IMR-90 (cell line): Measurements from ENCODE around the gene GPR15LG. TPM values are rescaled to one million over a fixed set of nuclear protein-coding genes. Genes with fewer than 3 reads are reported as not detected.

Experiments used
- ATAC-seq: fragments of 200-7000 bp; cut with Tn5 transposase; 2 replicates; pipeline ENCODE4 v1.9.1; 2020; ENCODE audit warnings: low read depth, mild to moderate bottlenecking, moderate library complexity
- BruUV-seq: library from RNA; stranded (reverse); fragments of 400-500 nt; replicated peaks from 2 replicates; lab custom pipeline; 2021; lab: Mats Ljungman, UMichigan
- CTCF ChIA-PET: fragments of 300-600 bp; formaldehyde crosslinking; extraction: SDS; loops from one replicate; lab custom pipeline; 2021; ENCODE audit warnings: antibody characterized with exemption; lab: Yijun Ruan, JAX
- POLR2A ChIA-PET: fragments of 300-600 bp; sonication (Branson Sonifier 250); formaldehyde crosslinking; loops from one replicate; lab custom pipeline; 2022; ENCODE audit warnings: antibody characterized with exemption; ENCODE audit not compliant: unreplicated experiment; lab: Charles Lee
- DNase-seq: peaks from one replicate; pipeline ENCODE4 v3.0.0; 2013
- H2AFZ ChIP-seq: replicated peaks from 2 replicates; pipeline ENCODE3; 2013; ENCODE audit warnings: low read length, mild to moderate bottlenecking; ENCODE audit not compliant: poor library complexity
- H2AK5ac ChIP-seq: 2 replicates; pipeline ENCODE4 v1.6.1; 2013; ENCODE audit warnings: low read depth, low read length, inconsistent platforms
- H2AK9ac ChIP-seq: replicated peaks from 2 replicates; pipeline ENCODE3; 2013; ENCODE audit warnings: mild to moderate bottlenecking, low read depth, low read length, moderate library complexity; ENCODE audit not compliant: poor library complexity
- H2BK120ac ChIP-seq: 2 replicates; pipeline ENCODE4 v1.6.1; 2013; ENCODE audit warnings: low read depth, low read length, inconsistent platforms
- H2BK15ac ChIP-seq: 3 replicates; pipeline ENCODE4 v1.6.1; 2013; ENCODE audit warnings: low read depth, low read length, inconsistent platforms
- H2BK20ac ChIP-seq: 2 replicates; pipeline ENCODE4 v1.6.1; 2013; ENCODE audit warnings: low read depth, mild to moderate bottlenecking, inconsistent platforms, low read length, moderate library complexity
- H2BK5ac ChIP-seq: 2 replicates; pipeline ENCODE4 v1.6.1; 2013; ENCODE audit warnings: mild to moderate bottlenecking, low read depth, low read length, inconsistent platforms; ENCODE audit not compliant: poor library complexity, severe bottlenecking
- H3K14ac ChIP-seq: replicated peaks from 2 replicates; pipeline ENCODE4 v1.6.1; 2013; ENCODE audit warnings: low read depth, low read length, inconsistent platforms
- H3K18ac ChIP-seq: 2 replicates; pipeline ENCODE4 v1.6.1; 2013; ENCODE audit warnings: low read depth, low read length, control low read depth
- H3K23ac ChIP-seq: 2 replicates; pipeline ENCODE4 v1.6.1; 2013; ENCODE audit warnings: low read depth, low read length, inconsistent platforms
- H3K27ac ChIP-seq: 2 replicates; pipeline ENCODE4 v1.5.1; 2013; ENCODE audit warnings: mild to moderate bottlenecking, control low read depth, low read length; ENCODE audit not compliant: insufficient read depth
- H3K27me3 ChIP-seq: 2 replicates; pipeline ENCODE4 v1.6.1; 2013; ENCODE audit warnings: low read length; ENCODE audit not compliant: control insufficient read depth, insufficient read depth
- H3K36me3 ChIP-seq: 2 replicates; pipeline ENCODE4 v1.6.1; 2013; ENCODE audit warnings: low read length, mixed read lengths; ENCODE audit not compliant: control insufficient read depth, insufficient read depth
- H3K4ac ChIP-seq: 2 replicates; pipeline ENCODE4 v1.6.1; 2013; ENCODE audit warnings: low read depth, low read length, inconsistent platforms
- H3K4me1 ChIP-seq: 2 replicates; pipeline ENCODE4 v1.6.1; 2013; ENCODE audit warnings: low read length, mixed read lengths; ENCODE audit not compliant: control insufficient read depth, insufficient read depth
- H3K4me2 ChIP-seq: 2 replicates; pipeline ENCODE4 v1.6.1; 2013; ENCODE audit warnings: low read depth, mild to moderate bottlenecking, control low read depth, low read length, moderate library complexity
- H3K4me3 ChIP-seq: 2 replicates; pipeline ENCODE4 v1.5.1; 2013; ENCODE audit warnings: low read depth, mild to moderate bottlenecking, control low read depth, low read length, moderate library complexity; ENCODE audit not compliant: insufficient read depth
- H3K56ac ChIP-seq: 2 replicates; pipeline ENCODE4 v1.6.1; 2013; ENCODE audit warnings: low read length, inconsistent platforms; ENCODE audit not compliant: insufficient read depth; ENCODE audit errors: extremely low read depth
- H3K79me1 ChIP-seq, 2 experiments: 2 replicates each; pipeline ENCODE4 v1.6.1; 2013; ENCODE audit warnings: low read length in 2 of 2, inconsistent platforms in 1 of 2, low read depth in 1 of 2
- H3K9ac ChIP-seq: 2 replicates; pipeline ENCODE4 v1.6.1; 2013; ENCODE audit warnings: low read depth, low read length, control low read depth
- H3K9me1 ChIP-seq: 2 replicates; pipeline ENCODE4 v1.6.1; 2013; ENCODE audit warnings: low read length, inconsistent platforms; ENCODE audit not compliant: insufficient read depth
- H3K9me3 ChIP-seq: 2 replicates; pipeline ENCODE4 v1.6.1; 2013; ENCODE audit warnings: low read length; ENCODE audit not compliant: control insufficient read depth, insufficient read depth
- H4K20me1 ChIP-seq: 2 replicates; pipeline ENCODE4 v1.6.1; 2013; ENCODE audit warnings: low read length, inconsistent platforms; ENCODE audit not compliant: insufficient read depth
- H4K5ac ChIP-seq: 2 replicates; pipeline ENCODE4 v1.6.1; 2013; ENCODE audit warnings: mild to moderate bottlenecking, low read depth, low read length, control low read depth
- H4K8ac ChIP-seq, 2 experiments: 2 replicates each; pipeline ENCODE4 v1.6.1; 2013; ENCODE audit warnings: low read depth in 2 of 2, low read length in 2 of 2, control low read depth in 1 of 2, inconsistent platforms in 1 of 2
- H4K91ac ChIP-seq: 2 replicates; pipeline ENCODE4 v1.6.1; 2013; ENCODE audit warnings: low read depth, low read length, inconsistent platforms; ENCODE audit not compliant: insufficient read depth
- BHLHE40 ChIP-seq: fragments of 150-350 bp; IDR thresholded peaks from 2 replicates; pipeline ENCODE4 v1.6.1; 2016; ENCODE audit warnings: mild to moderate bottlenecking, low read depth, low read length
- CEBPB ChIP-seq: IDR thresholded peaks from 2 replicates; pipeline ENCODE4 v1.6.1; 2012; ENCODE audit warnings: low read depth, low read length, improper control_type of control experiment
- CHD1 ChIP-seq: IDR thresholded peaks from 2 replicates; pipeline ENCODE4 v1.6.1; 2012; ENCODE audit warnings: low read depth, low read length, improper control_type of control experiment
- FOS ChIP-seq: fragments of 150-350 bp; IDR thresholded peaks from 2 replicates; pipeline ENCODE4 v1.6.1; 2016; ENCODE audit warnings: low read depth, low read length
- MAFK ChIP-seq: IDR thresholded peaks from 2 replicates; pipeline ENCODE4 v1.6.1; 2012; ENCODE audit warnings: low read depth, low read length, improper control_type of control experiment
- MAZ ChIP-seq: IDR thresholded peaks from 2 replicates; pipeline ENCODE4 v1.6.1; 2012; ENCODE audit warnings: low read depth, mild to moderate bottlenecking, low read length, improper control_type of control experiment, moderate library complexity, borderline replicate concordance
- MXI1 ChIP-seq: IDR thresholded peaks from 2 replicates; pipeline ENCODE4 v1.6.1; 2012; ENCODE audit warnings: low read depth, mild to moderate bottlenecking, low read length, moderate library complexity, borderline replicate concordance
- NFE2L2 ChIP-seq: fragments of 150-350 bp; IDR thresholded peaks from 2 replicates; pipeline ENCODE4 v1.6.1; 2016; ENCODE audit warnings: low read depth, mild to moderate bottlenecking, low read length
- POLR2A ChIP-seq: IDR thresholded peaks from 2 replicates; pipeline ENCODE4 v1.6.1; 2012; ENCODE audit warnings: mild to moderate bottlenecking, low read depth, low read length
- RAD21 ChIP-seq: IDR thresholded peaks from 2 replicates; pipeline ENCODE4 v1.6.1; 2012; ENCODE audit warnings: low read length, improper control_type of control experiment
- RCOR1 ChIP-seq: IDR thresholded peaks from 2 replicates; pipeline ENCODE4 v1.6.1; 2012; ENCODE audit warnings: mild to moderate bottlenecking, low read length, improper control_type of control experiment; ENCODE audit not compliant: insufficient replicate concordance
- RFX5 ChIP-seq: IDR thresholded peaks from 2 replicates; pipeline ENCODE4 v1.8.0; 2012; ENCODE audit warnings: low read depth, mild to moderate bottlenecking, low read length, moderate library complexity
- SMC3 ChIP-seq: fragments of 150-350 bp; IDR thresholded peaks from 2 replicates; pipeline ENCODE4 v1.6.1; 2016; ENCODE audit warnings: low read depth, mild to moderate bottlenecking, antibody characterized with exemption, low read length, moderate library complexity
- WGBS, 2 experiments: methylation state at CpG; one replicate each; pipeline versions ENCODE4 v1.1.5 to v1.1.7; 2013; ENCODE audit warnings: missing lambda C conversion rate in 2 of 2; ENCODE audit not compliant: insufficient read length in 1 of 2; ENCODE audit errors: extremely low coverage in 2 of 2; 5-methylcytosine and 5-hydroxymethylcytosine counted together
- dilution Hi-C: fragments of 300-500 bp; cut with HindIII; formaldehyde crosslinking; loops from one replicate; pipeline ENCODE4 v1.14.3; 2018; ENCODE audit warnings: low sequenced_read_pairs; ENCODE audit not compliant: unreplicated experiment
- in situ Hi-C: fragments of 300-500 bp; cut with MboI; formaldehyde crosslinking; loops from 3 replicates; pipeline ENCODE4 v1.14.3; 2019; ENCODE audit warnings: low sequenced_read_pairs, inconsistent platforms, mixed read lengths
- intact Hi-C: fragments of 100-400 bp; cut with micrococcal nuclease; formaldehyde crosslinking; loops from 2 replicates; pipeline ENCODE4 v1.10.0; 2022
- polyA plus RNA-seq, 3 experiments: library from polyadenylated mRNA; depleted of rRNA; stranded (reverse); fragments of >200 nt; gene quantifications; 2 replicates each; pipeline ENCODE4 v1.2.3, GENCODE V29; 2012; ENCODE audit warnings: low replicate concordance in 1 of 3
- total RNA-seq: library from RNA; depleted of rRNA; stranded (reverse); fragments of >200 nt; gene quantifications from 2 replicates; pipeline ENCODE4 v1.2.3, GENCODE V29; 2012
- TF ChIP-seq, protein P1 (sequence below): fragments of 150-350 bp; IDR thresholded peaks from 2 replicates; pipeline ENCODE4 v1.6.1; 2016; ENCODE audit warnings: low read depth, mild to moderate bottlenecking, low read length, moderate library complexity, borderline replicate concordance
- TF ChIP-seq, protein P2 (sequence below): conservative IDR thresholded peaks from 2 replicates; pipeline ENCODE4 v1.5.1; 2012; ENCODE audit warnings: mild to moderate bottlenecking, low read depth, low read length, improper control_type of control experiment
- TF ChIP-seq, protein P3 (sequence below): fragments of 150-350 bp; IDR thresholded peaks from 2 replicates; pipeline ENCODE4 v1.6.1; 2017; ENCODE audit warnings: mild to moderate bottlenecking, antibody characterized with exemption, low read length, low read depth

GPR15LG gene
- total and polyA plus RNA-seq, 2 of the 4 experiments (the other 2 are of a cell fraction) = not detected

DNA sequence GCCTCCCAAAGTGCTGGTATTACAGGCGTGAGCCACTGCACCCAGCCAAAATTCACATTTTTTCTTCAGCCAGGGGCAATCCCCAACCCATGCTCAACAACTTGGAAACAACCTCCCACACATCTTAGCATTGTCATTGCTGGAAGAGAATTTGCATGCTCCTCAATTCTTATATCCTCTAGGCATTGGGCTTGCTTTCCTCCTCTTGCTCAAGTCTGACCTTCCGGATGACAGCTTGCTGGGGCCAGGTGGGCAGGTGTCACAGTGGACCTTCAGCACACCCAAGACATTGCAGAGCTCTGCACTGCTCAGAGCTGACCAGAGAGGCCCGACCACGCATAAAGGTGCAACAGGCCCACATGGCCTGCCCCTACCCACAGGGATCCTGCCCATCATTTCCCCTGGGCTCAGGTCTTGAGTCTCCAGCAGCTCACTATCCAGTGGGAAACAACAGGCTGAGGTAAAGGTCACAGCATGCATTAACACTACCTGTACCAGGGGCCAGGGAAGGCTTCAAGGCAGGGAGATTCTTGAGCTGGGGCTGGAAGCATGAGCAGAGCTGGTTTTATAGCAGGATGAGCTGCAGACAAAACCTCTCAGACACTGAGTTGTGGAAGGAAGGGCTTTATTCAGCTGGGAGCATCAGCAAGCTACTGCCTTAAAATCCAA, 6.8 kb upstream of the GPR15LG start:
- CTCF ChIA-PET = no interaction called here

More for the DNA sequence above, 6.8 kb upstream of the GPR15LG start:
- H3K4ac ChIP-seq = no peak overlapping the region
- POLR2A ChIA-PET = no interaction called here
- H2BK5ac ChIP-seq = no peak overlapping the region
- DNase-seq = no peak
- H3K14ac ChIP-seq = no peak overlapping the region
- BruUV-seq = no TSS peak
- no peak for ATAC-seq
- H3K9ac ChIP-seq = no peak overlapping the region
- no peaks in the 10 kb centered on the region for H3K36me3 ChIP-seq
- H2BK20ac ChIP-seq = no peak overlapping the region
- no peak overlapping the region for H3K4me3 ChIP-seq
- H2AFZ ChIP-seq = no peak overlapping the region
- no peak overlapping the region for H3K56ac ChIP-seq
- H2AK5ac ChIP-seq = no peak overlapping the region
- no peak overlapping the region for H4K91ac ChIP-seq
- peaks cover 6% of the 10 kb centered on the region for H3K27me3 ChIP-seq
- no peaks in the 10 kb centered on the region for H3K79me1 ChIP-seq
- in situ Hi-C loops (no loop called here), dilution Hi-C loops (no loop called here), intact Hi-C loops (no loop called here)
- no peak overlapping the region for H4K8ac ChIP-seq
- H3K27ac ChIP-seq = no peak overlapping the region
- 40% methylated on average over 1 of the region's 4 CpGs; no CpG with 5 or more reads in 1 of the 2 experiments for WGBS, 2 experiments
- no peaks in the 10 kb centered on the region for H3K9me3 ChIP-seq
- no peak overlapping the region for H4K5ac ChIP-seq
- no peak overlapping the region for H2BK15ac ChIP-seq
- no peak overlapping the region for H3K18ac ChIP-seq
- no peak overlapping the region for H2AK9ac ChIP-seq
- no peak overlapping the region for H2BK120ac ChIP-seq
- H3K9me1 ChIP-seq = no peaks in the 10 kb centered on the region
- no peak overlapping the region for H3K4me2 ChIP-seq
- H3K23ac ChIP-seq = no peak overlapping the region
- no peaks in the 10 kb centered on the region for H3K4me1 ChIP-seq
- no peak for TF ChIP-seq SMC3
- no peak for TF ChIP-seq RAD21
- TF ChIP-seq POLR2A = no peak
- TF ChIP-seq FOS = no peak
- TF ChIP-seq NFE2L2 = no peak
- TF ChIP-seq, protein P1, sequence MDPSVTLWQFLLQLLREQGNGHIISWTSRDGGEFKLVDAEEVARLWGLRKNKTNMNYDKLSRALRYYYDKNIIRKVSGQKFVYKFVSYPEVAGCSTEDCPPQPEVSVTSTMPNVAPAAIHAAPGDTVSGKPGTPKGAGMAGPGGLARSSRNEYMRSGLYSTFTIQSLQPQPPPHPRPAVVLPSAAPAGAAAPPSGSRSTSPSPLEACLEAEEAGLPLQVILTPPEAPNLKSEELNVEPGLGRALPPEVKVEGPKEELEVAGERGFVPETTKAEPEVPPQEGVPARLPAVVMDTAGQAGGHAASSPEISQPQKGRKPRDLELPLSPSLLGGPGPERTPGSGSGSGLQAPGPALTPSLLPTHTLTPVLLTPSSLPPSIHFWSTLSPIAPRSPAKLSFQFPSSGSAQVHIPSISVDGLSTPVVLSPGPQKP = no peak
- no peak for TF ChIP-seq CEBPB
- TF ChIP-seq MXI1 = no peak
- TF ChIP-seq RCOR1 = no peak
- TF ChIP-seq RFX5 = no peak
- TF ChIP-seq BHLHE40 = no peak
- TF ChIP-seq, protein P2, sequence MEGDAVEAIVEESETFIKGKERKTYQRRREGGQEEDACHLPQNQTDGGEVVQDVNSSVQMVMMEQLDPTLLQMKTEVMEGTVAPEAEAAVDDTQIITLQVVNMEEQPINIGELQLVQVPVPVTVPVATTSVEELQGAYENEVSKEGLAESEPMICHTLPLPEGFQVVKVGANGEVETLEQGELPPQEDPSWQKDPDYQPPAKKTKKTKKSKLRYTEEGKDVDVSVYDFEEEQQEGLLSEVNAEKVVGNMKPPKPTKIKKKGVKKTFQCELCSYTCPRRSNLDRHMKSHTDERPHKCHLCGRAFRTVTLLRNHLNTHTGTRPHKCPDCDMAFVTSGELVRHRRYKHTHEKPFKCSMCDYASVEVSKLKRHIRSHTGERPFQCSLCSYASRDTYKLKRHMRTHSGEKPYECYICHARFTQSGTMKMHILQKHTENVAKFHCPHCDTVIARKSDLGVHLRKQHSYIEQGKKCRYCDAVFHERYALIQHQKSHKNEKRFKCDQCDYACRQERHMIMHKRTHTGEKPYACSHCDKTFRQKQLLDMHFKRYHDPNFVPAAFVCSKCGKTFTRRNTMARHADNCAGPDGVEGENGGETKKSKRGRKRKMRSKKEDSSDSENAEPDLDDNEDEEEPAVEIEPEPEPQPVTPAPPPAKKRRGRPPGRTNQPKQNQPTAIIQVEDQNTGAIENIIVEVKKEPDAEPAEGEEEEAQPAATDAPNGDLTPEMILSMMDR = no peak
- TF ChIP-seq MAFK = no peak
- TF ChIP-seq, protein P3, sequence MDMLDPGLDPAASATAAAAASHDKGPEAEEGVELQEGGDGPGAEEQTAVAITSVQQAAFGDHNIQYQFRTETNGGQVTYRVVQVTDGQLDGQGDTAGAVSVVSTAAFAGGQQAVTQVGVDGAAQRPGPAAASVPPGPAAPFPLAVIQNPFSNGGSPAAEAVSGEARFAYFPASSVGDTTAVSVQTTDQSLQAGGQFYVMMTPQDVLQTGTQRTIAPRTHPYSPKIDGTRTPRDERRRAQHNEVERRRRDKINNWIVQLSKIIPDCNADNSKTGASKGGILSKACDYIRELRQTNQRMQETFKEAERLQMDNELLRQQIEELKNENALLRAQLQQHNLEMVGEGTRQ = no peak
- TF ChIP-seq CHD1 = no peak
- no peak for TF ChIP-seq MAZ
- no peaks in the 10 kb centered on the region for H4K20me1 ChIP-seq
